OCI-LY7 (cell line): ENCODE results near the gene MRPS9.

Experiments used
- EZH2phosphoT487 ChIP-seq: fragments of 200-600 bp; sonication (generic); IDR thresholded peaks from 2 replicates; pipeline ENCODE4 v1.6.1; 2018; ENCODE audit warnings: low read depth, borderline replicate concordance, mild to moderate bottlenecking, mixed run types, antibody characterized with exemption, low read length, moderate library complexity, mixed read lengths
- TF ChIP-seq, protein P1 (sequence below): fragments of 200-600 bp; sonication (generic); conservative IDR thresholded peaks from 2 replicates; pipeline ENCODE4 v1.5.1; 2014; ENCODE audit warnings: mild to moderate bottlenecking, antibody characterized with exemption, low read length, moderate library complexity, mixed read lengths

- no peak for TF ChIP-seq EZH2phosphoT487
- TF ChIP-seq, protein P1, sequence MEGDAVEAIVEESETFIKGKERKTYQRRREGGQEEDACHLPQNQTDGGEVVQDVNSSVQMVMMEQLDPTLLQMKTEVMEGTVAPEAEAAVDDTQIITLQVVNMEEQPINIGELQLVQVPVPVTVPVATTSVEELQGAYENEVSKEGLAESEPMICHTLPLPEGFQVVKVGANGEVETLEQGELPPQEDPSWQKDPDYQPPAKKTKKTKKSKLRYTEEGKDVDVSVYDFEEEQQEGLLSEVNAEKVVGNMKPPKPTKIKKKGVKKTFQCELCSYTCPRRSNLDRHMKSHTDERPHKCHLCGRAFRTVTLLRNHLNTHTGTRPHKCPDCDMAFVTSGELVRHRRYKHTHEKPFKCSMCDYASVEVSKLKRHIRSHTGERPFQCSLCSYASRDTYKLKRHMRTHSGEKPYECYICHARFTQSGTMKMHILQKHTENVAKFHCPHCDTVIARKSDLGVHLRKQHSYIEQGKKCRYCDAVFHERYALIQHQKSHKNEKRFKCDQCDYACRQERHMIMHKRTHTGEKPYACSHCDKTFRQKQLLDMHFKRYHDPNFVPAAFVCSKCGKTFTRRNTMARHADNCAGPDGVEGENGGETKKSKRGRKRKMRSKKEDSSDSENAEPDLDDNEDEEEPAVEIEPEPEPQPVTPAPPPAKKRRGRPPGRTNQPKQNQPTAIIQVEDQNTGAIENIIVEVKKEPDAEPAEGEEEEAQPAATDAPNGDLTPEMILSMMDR, result no peak
These were observed 30.5 kb upstream of the MRPS9 start for GRCh38 chr2:105007367-105007766.
